ENCODE measurements around the gene PRICKLE2.

PRICKLE2 gene

DNA sequence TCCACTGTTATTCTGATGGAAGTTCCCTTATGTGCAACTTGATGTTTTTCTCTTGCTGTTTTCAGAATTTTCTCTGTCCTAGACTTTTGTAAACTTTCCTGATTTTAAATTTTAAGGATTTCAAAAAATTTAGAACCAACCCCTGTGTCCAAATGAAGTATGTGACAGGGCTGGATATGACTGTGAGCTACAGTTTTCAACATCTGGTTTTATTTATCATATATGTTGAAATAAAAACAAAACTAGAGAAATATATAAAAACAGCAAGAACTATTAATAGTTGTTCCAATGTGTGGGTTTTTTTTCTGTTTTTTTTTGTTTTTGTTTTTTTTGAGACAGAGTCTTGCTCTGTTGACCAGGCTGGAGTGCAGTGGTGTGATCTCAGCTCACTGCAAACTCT is 154.6 kb downstream of the PRICKLE2 start:
- no peak for DNase-seq

DNA sequence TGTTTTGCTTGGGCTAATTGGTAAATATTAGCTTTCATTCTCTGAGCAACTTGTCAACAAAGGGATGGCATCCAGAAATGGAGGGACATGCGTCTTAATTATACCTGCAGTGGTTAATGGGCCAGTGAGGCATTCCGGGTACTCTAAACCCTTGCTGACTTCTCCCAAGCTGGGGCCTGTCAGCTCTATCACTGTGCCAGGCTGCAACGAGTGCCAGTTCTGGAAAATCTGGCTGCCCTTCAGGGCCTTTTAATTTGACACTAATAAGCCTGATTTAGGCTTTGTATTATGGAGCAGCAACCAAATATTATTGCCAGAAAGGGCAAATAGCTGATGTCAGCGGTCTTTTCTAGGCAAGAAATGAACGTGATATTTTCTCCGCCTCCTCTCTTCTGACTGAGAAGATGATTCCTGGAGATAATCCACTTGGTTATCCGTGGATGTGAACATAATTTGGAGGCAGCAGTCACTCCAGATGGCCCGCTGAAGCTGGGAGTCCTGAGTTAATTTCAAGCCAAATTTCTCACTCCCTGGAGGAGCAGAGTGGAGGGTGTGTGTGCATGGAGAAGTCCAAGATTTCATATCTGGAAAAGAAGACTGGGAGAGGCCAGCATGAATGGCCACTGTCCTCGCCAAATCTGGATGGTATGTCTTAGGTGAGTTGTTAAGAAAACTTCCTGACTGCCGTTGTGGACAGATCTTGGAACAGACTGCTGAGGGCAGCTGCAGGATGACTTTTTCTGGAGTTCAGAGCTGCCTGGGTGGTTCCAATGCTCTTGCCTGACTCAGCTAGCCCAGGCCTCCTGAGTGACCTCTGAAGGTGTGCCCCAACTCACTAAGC is 157.5 kb downstream of the PRICKLE2 start:
- DNase-seq: no peak

DNA sequence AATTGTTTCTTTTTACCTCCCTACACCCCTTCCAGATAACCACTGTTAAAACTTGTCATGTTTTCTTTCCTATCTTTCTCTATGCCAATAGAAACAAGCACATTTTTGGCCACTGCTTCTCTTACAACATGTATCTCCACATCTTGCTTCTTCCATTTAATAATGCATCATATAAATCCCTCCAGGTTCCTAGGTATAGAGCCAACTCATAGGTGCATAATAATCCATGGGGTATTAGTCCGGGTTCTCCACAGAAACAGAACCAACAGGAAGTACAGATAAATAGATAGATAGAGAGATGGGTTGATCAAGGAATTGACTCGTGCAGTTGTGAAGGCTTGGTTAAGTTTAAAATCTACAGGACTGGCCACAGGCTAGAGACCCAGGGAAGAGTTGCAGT is 160.5 kb downstream of the PRICKLE2 start:
- DNase-seq: no peak

DNA sequence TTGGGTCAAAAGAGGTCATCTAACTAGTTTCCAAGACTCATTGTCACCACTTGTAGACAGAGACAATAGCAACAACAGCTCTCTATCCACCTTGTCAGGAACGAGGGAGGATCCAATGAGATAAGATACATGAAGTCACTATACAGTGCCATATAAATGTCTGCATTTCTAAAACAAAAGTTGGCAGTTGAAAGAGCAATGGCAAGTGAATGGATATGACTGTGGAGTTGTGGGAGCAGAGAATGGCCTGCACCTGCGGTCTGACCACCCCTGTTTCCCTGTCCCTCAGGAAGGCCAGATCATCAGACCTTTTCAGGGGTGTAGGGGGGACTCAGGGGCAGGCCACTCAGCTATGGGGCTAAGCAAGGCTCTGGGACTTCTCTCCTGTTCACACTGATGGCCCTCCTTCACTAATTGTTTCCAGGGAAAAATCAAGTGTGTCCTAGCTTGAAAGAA is 161.3 kb downstream of the PRICKLE2 start:
- no peak for DNase-seq

DNA sequence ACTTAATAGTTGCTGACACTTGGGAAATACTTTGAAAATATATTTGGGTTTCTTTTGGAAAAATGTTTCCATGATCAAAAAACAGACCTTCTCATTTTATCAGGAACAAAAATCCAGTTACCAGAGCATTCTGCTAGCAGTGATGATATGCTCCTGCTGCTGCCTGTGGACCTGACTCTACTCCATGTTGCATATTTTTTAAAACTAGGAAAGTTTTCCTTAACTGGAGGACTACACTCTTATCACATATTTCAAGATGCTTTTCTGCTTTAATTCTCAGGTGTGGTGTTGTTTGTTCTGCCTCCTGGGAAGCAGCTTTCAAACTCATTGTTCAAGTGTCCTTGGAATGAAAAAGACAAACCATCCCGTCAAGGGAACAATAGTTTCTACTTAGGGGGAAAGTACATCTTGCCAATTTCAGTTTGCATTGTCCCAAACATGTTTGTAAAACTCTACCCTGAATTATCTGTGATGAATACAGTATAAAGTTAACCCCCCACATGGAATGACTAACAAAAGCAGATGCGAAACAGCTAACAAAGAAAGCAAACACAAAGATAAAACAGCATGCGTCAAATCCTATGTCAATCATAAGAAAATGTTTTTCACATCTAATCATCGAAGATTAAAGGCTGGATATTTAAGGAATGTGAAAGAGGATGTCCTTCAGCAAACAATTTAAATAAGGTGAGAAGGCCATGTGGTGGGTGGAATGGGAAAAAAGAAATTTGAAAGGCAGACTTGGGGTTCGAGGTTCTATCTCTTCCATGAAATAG is 161.9 kb downstream of the PRICKLE2 start:
- no peak for DNase-seq

DNA sequence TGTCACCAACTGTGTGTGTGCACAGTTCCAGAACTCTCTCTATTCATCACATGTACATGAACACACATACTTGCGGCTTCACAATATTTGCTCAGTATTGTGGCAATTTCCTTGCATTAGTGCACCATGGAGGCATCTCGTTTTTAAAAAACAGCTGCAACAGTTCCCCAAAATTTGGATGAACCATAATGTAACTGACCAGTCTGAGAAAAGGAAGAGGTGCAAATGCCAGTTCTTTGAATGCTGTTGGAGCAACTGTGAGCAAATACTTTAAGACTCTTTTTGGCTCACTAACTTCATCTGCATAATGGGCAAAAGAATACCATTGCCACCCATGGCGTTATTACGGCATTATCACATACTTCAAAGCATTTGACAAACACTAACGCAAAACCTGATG is 163.6 kb downstream of the PRICKLE2 start:
- DNase-seq: no peak

DNA sequence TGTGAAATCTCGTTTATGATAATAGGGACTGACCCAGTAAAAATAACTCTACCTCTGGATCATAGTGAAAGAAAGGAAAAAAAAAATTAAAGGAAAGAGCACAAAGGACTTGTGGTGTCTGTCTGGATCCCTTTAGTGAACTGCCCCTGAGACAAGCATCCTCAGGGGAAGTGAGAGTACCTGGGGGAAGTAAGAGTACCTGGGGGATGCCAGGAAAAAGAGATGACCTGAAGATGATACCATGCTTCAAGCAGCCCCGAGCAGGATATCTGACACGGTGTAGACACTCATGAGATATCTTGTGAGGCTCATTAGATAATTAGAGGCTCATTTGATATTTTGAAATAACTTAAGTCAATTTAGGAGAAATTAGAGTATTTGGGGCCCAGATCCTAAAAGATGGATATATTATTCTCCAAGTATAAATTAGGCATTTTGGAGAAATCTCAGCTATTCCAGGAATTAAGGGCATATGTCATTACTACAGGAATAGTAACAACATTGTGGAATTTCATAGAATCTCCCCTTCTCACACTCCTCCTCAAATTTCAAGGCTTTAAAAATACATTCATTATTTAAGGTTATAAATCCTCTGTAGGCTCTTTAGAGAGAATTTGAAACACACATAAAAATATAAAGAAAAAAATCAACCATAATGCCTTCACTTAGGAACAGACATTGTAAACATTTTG is 165.6 kb downstream of the PRICKLE2 start:
- DNase-seq: no peak

DNA sequence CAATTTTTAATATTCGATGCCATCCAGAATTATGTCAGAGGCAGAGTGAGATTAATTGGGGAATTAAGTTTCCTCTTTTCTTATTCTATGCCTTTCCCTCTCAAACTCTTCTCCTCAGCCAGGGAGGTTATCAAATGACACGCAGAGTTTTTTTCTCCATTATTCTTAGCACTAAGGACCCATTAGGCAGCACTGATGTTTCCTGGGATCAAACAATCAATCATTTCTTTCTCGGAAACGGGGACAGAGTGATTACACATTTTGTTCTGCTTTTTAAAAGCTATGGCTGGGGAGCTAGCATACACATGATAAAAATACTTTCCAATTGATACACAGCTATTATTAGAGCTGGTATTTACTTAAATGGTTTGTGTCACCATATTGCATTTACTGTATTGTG is 166.7 kb downstream of the PRICKLE2 start:
- DNase-seq: no peak

DNA sequence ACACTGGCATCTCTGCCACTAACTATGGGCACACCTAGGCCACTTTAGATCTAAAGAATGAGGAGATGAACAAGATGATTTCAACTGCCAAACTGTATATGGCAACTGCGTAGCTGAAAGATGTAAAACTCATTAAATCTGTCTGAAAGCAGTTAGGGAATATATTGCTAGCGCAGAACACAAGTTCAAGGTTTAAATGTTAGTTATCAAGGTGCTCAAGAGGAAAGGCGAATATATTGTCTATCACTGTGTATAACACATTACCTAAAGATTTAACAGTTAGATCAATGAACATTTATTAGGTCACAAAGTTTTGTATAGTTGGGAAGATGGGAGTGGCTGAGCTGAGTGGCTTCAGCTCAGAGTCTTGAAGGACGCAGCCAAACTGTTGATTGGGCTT is 168.0 kb downstream of the PRICKLE2 start:
- no peak for DNase-seq

DNA sequence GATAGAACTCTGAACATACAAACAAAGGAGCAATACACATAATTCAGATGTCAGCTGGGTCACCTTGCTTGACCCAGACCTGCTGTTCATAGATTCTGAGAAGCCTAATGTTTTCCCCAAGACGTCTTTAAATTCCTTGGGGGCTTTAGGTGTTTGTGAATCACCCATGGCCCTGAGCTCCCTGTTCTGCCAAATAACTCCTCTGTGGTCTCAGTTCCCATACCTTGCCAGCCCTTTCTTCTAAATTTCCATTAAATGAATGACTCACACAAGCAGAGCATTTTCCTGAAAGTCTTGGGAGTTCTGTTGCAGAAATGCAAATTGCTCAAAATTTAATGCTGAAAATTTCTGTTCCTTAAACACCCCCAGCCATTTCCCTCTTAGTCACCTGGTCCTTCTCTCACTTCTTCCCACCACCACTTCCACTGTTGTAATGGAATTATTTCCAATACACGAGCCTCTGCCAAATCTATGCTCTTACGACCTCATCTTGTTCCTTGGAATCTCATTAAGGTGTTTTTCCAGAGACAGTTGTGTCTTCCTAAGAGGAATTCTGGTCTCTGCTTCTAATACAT is 168.6 kb downstream of the PRICKLE2 start:
- no peak for DNase-seq

DNA sequence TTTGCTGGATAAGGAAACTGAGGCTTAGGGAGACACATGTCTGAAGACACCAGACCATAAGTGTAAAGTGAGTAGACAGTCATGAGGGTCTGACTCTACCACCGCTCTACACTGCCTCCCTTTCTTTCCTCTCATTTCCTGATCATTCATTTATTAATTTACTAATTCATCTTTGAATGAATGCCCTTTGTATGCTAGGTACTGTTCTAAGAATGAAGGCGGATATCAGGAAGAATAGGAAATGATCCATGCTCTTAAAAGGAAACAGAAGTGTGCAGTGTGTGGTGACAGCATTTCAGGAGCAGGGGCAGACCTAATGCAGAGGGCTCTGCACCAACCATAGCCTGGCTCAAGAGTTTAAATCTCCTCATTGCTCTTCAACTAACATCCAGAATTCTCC is 170.2 kb downstream of the PRICKLE2 start:
- DNase-seq: no peak

DNA sequence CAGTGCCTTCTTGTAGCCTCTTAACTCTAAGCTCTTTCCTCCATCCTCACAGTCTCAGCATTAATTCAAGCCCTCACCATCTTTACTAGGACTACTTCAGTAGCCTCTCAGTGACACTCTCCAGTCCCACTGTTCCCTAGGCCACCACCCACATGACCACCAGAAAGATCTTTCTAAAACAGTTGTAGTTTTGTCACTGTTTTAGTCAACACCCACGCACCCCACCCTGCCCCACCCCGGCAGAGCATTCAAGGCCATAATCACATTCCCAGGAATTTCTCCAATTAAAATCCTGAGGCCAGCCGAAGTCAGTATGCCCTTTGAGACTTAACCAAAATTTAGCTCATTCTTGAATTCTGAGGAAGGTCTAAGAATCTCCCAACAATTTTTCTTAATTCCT is 170.8 kb downstream of the PRICKLE2 start:
- DNase-seq: no peak

DNA sequence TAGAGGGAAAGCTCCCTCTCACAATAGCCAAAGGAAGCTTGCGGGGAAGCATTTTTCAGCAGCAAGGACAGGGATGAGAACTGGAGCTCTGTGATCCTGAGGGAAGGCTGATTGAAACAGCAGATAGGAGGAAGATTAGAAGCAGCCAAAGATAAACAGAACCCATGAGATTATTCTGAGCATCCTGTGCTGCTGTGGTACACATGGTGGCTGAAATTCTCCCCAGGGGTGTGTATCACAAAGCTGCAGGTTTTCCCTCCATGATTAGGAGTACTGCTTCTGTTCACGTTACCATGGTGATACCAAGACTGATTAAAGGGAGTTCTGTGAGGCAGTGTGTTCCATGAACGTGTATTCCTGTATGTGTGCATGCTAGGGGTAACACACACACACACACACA is 171.7 kb downstream of the PRICKLE2 start:
- no peak for DNase-seq

DNA sequence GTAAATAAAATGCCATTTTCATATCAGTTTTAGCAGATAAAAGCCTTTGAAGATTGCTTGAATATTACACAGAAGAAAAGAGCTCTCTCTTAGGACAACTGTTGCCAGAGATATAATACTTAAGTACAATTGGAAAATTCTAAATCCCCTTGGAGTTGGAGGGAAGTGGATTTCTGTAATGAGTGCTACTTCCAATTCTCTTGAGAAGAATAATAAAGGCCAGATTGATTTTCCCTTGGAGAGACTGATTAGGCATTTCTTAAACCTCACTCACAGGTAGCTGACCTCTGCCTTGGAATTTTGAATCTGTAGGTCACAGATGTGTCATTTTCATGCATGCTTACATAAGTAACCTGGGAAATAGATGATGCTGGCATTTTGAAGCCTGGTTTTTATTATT is 172.1 kb downstream of the PRICKLE2 start:
- DNase-seq: no peak

DNA sequence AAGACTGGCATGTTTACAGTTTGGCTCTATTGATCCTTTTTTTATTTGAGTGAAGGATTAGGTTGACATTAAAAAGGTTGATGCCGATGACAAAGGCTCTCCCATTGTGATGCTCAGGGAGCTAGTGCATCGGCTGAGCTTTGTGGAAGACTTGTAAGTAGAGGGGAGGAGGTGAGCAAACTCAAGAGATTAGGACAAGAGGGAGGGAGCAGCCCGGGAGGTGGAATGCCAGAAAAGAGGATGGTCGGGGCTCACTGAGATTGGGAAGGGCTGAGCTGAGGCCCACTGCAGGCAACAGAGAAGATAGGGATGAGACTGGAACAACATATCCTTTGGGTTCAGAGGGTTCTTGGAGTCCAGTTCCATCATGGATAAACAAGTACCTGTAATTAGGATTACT is 175.4 kb downstream of the PRICKLE2 start:
- no peak for DNase-seq

DNA sequence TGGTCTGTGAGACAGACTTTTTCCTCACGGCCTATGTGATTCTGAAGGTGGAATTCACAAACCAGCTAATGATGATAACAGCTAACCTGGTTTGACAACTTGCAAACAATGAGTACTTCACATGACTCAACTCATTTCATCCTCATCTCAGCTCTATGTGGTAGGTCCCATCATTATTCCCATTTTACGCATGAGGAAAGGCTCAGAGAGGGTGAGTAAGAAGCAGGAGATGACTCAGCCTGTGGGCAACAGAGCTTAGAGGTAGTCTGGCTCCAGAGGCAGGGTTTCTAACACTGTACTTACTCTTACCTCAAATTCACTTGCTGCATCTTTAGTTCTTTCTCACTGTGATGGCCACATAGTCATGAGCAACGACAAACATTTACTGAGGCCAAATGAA is 176.1 kb downstream of the PRICKLE2 start:
- DNase-seq: no peak

DNA sequence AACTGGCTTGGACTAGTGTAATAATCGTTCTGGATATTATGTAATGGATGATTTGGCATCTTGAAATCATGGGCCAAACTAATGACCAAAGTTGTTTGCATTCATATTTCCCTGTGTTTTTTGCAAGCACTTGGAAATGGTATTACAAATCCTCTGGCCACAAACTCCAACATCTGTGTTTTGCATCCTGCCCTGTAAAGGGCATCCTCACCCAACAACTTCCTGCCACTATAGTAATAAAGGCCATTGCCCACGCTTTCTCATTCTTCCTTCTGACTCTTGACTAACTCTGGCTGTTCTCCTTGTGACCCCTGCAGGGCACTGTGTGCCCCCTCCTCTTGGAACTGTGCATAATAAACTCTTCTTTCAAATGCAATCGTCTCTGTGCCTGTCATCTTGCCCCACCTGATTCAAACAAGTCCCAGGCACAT is 176.6 kb downstream of the PRICKLE2 start:
- DNase-seq: no peak

DNA sequence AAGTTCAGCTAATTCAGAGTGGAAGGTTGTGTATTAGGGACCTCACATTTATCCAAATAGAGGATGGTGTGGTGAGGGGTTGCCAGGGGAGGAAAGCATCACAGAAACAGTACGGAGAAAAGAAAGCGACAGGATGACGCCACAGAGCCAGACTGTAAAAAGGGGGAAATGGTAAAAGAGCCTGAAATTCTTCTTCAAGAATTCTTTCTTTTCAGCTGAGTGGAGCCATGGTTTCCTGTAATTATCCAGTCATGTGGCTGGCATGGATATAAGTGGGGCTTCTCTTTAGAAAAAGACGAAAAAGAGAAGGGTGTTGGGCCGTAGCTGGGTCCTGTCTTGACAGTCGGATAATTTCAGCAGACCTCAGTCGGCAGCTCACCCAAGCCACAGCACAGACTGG is 177.5 kb downstream of the PRICKLE2 start:
- DNase-seq: no peak

DNA sequence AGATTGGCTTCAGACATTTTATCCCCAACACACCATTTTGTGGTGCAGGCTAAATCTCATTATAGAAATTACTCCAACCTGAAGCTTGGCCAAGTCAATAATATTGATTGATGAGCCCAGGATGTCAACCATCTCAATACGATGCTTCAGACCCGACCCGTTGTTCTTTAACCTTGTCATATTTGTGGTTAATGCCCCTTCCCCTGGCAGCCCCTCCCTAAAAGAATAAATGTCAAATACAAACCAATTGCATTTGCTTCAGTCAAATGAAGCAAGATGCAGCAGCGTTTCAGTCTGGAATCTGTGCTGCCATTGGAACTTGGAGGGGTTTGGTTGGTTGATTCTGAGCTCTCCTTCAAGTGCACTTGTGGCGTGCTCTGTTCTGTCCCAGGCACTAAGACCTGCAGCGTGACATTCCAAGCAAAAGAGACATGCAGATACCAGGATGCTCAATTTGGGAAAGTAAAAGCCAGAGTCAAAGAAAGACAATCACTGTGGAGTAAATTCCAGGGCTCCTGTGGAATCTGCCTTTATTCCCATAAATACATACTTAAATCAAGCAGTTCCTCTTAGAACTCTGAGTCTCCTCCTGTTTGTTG is 178.2 kb downstream of the PRICKLE2 start:
- DNase-seq: no peak

DNA sequence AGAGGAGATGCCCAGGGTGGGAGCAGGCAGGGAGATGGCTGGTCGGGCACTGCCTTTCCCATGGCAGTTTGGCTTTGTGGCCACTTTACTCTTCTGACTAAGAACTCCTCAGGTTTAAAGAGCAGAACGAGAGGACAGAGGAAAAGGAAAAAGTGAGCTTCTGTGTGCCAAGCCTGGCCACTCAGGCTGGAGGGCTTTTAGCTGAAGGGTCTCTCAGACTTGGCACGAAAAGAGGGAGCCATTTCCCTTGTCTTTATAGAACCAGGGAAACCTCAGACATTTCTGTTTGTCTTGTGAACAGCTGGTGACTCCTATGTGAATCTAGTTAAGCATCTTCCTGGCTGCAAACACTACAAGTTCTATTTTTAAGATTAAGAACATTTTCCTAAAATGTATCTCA is 178.7 kb downstream of the PRICKLE2 start:
- DNase-seq: no peak

DNA sequence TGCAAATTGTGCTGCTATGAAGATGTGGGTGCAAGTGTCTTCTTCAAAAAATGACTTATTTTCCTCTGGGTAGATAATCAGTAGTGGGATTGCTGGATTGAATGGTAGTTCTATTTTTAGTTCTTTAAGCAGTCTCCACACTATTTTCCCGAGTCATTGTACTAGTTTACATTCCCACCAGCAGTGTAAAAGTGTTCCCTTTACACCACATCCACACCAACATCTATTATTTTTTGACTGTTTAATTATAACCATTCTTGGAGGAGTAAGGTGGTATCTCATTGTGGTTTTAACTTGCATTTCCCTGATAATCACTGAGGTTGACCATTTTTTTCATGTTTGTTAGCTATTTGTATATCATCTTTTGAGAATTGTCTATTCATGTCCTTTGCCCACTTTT is 182.3 kb downstream of the PRICKLE2 start:
- no peak for DNase-seq
